Activated CD8-positive, alpha-beta memory T cell treated with anti-CD3 and anti-CD28 coated beads, Interleukin-2, amount 10 ng/mL, durations not matched to agents 7 days and 5 days (primary cell): ENCODE measurements around the gene NMT2. TPM values are rescaled to one million over a fixed set of nuclear protein-coding genes. Genes with fewer than 3 reads are reported as not detected.

Source experiments
- total RNA-seq, 2 experiments: library from RNA; stranded (reverse); gene quantifications; one replicate each; pipeline ENCODE4 v1.2.3, GENCODE V29; 2021

The NMT2 gene
- total RNA-seq, 2 experiments from 2014 or later: 21.3 to 31.7 TPM

Other genes starting within 250 kb of the NMT2 start
- gene DCLRE1C, start 214.6 kb downstream of the NMT2 start, total RNA-seq: 10 to 100 TPM; 29.2 to 47.4 TPM
- 1 to 10 TPM in 1 of 2 experiments, under 1 TPM in 1; 0.91 to 1.1 TPM for gene MEIG1, start 209.3 kb downstream of the NMT2 start, total RNA-seq
- under 1 TPM; 0.49 to 0.79 TPM for gene OLAH, start 124.8 kb downstream of the NMT2 start, total RNA-seq
- 1 to 10 TPM; 1.5 to 1.9 TPM for gene ACBD7, start 79.9 kb downstream of the NMT2 start, total RNA-seq
- 10 to 100 TPM; 17.2 to 22.3 TPM for gene RPP38, start 71.3 kb downstream of the NMT2 start, total RNA-seq
- 1 to 10 TPM in 1 of 2 experiments, under 1 TPM in 1; 0.68 to 2.9 TPM for gene FAM171A1, start 202.6 kb upstream of the NMT2 start, total RNA-seq